HEK293 (cell line): ENCODE measurements around the gene KIF12.

Experiments used
- CTCF ChIA-PET: fragments of 350-600 bp; formaldehyde crosslinking; extraction: SDS; loops from one replicate; lab custom pipeline; 2021; ENCODE audit warnings: antibody characterized with exemption; lab: Yijun Ruan, JAX
- POLR2A ChIA-PET: fragments of 300-600 bp; formaldehyde crosslinking; extraction: SDS; loops from one replicate; lab custom pipeline; 2020; ENCODE audit warnings: antibody characterized with exemption, inconsistent platforms; lab: Yijun Ruan, JAX
- H3K27ac ChIP-seq: fragments of 200-500 bp; sonication (Bioruptor generic); 2 replicates; pipeline ENCODE4 v1.5.1; 2014; ENCODE audit warnings: low read depth, low read length, control low read depth, inconsistent platforms; ENCODE audit errors: extremely low read depth
- H3K36me3 ChIP-seq, 2 experiments: fragments of 200-500 bp in 1 of 2; sonication (Bioruptor generic) in 1 of 2; 1 replicate in 1 of 2; 2 replicates in 1 of 2; pipeline ENCODE4 v1.5.1; 2014 to 2017; ENCODE audit warnings: inconsistent platforms in 2 of 2, low read length in 2 of 2; ENCODE audit not compliant: control insufficient read depth in 2 of 2, insufficient read depth in 1 of 2
- H3K4me1 ChIP-seq: fragments of 200-500 bp; sonication (Bioruptor generic); 2 replicates; pipeline ENCODE4 v1.5.1; 2014; ENCODE audit warnings: mild to moderate bottlenecking, low read length, inconsistent platforms; ENCODE audit not compliant: control insufficient read depth, insufficient read depth
- H3K4me3 ChIP-seq: 2 replicates; pipeline ENCODE4 v1.5.1; 2011; ENCODE audit warnings: low read depth, mild to moderate bottlenecking, control low read depth, low read length, moderate library complexity
- H3K9me3 ChIP-seq: fragments of 200-500 bp; sonication (Bioruptor generic); 2 replicates; pipeline ENCODE4 v1.5.1; 2014; ENCODE audit warnings: low read depth, low read length, inconsistent platforms; ENCODE audit not compliant: control insufficient read depth, insufficient read depth
- IKZF3 ChIP-seq: fragments of 450-650 bp; IDR thresholded peaks from 2 replicates; pipeline ENCODE4 v1.5.0; 2018; ENCODE audit warnings: missing biosample characterization, mild to moderate bottlenecking, missing genetic modification characterization, moderate library complexity
- MYNN ChIP-seq: fragments of 450-650 bp; formaldehyde crosslinking; IDR thresholded peaks from 2 replicates; pipeline ENCODE4 v1.5.1; 2016; ENCODE audit warnings: missing biosample characterization, missing genetic modification characterization, borderline replicate concordance
- PRDM6 ChIP-seq: fragments of 450-650 bp; formaldehyde crosslinking; IDR thresholded peaks from 2 replicates; pipeline ENCODE4 v1.5.1; 2017; ENCODE audit warnings: missing biosample characterization, missing genetic modification characterization
- SP2 ChIP-seq: fragments of 450-650 bp; formaldehyde crosslinking; IDR thresholded peaks from 2 replicates; pipeline ENCODE4 v1.5.1; 2016; ENCODE audit warnings: missing biosample characterization, missing genetic modification characterization
- SP7 ChIP-seq: fragments of 450-650 bp; formaldehyde crosslinking; IDR thresholded peaks from 2 replicates; pipeline ENCODE4 v1.5.1; 2016; ENCODE audit warnings: missing biosample characterization, missing genetic modification characterization
- ZBTB48 ChIP-seq: fragments of 450-650 bp; formaldehyde crosslinking; IDR thresholded peaks from 2 replicates; pipeline ENCODE4 v1.5.1; 2016; ENCODE audit warnings: missing biosample characterization, missing genetic modification characterization
- ZFHX2 ChIP-seq: fragments of 450-650 bp; formaldehyde crosslinking; conservative IDR thresholded peaks from 2 replicates; pipeline ENCODE4 v1.5.1; 2016; ENCODE audit warnings: missing biosample characterization, missing genetic modification characterization
- ZNF133 ChIP-seq: fragments of 450-650 bp; formaldehyde crosslinking; IDR thresholded peaks from 2 replicates; pipeline ENCODE4 v1.5.1; 2016; ENCODE audit warnings: missing biosample characterization, missing genetic modification characterization
- ZNF155 ChIP-seq: fragments of 450-650 bp; formaldehyde crosslinking; IDR thresholded peaks from 2 replicates; pipeline ENCODE4 v1.5.1; 2016; ENCODE audit warnings: missing biosample characterization, missing genetic modification characterization
- ZNF2 ChIP-seq: fragments of 450-650 bp; formaldehyde crosslinking; IDR thresholded peaks from 2 replicates; pipeline ENCODE4 v1.5.1; 2016; ENCODE audit warnings: missing biosample characterization, missing genetic modification characterization
- ZNF23 ChIP-seq: fragments of 450-650 bp; formaldehyde crosslinking; IDR thresholded peaks from 2 replicates; pipeline ENCODE4 v1.5.1; 2016; ENCODE audit warnings: missing biosample characterization, missing genetic modification characterization, borderline replicate concordance
- ZNF274 ChIP-seq, 2 experiments: fragments of 200-500 bp in 1 of 2; fragments of 450-650 bp in 1 of 2; sonication (Bioruptor generic) in 1 of 2; formaldehyde crosslinking in 1 of 2; IDR thresholded peaks; 2 replicates each; pipeline versions ENCODE4 v1.5.1 to v1.6.1; 2014 to 2016; ENCODE audit warnings: borderline replicate concordance in 1 of 2, inconsistent platforms in 1 of 2, low read length in 1 of 2, missing biosample characterization in 1 of 2, missing genetic modification characterization in 1 of 2
- ZNF302 ChIP-seq: fragments of 450-650 bp; formaldehyde crosslinking; IDR thresholded peaks from 2 replicates; pipeline ENCODE4 v1.5.1; 2016; ENCODE audit warnings: missing biosample characterization, missing genetic modification characterization, low read depth
- ZNF398 ChIP-seq: fragments of 450-650 bp; formaldehyde crosslinking; IDR thresholded peaks from 2 replicates; pipeline ENCODE4 v1.5.1; 2017; ENCODE audit warnings: missing biosample characterization, missing genetic modification characterization
- ZNF600 ChIP-seq: fragments of 450-650 bp; formaldehyde crosslinking; IDR thresholded peaks from 2 replicates; pipeline ENCODE4 v1.5.1; 2016; ENCODE audit warnings: missing biosample characterization, missing genetic modification characterization
- ZNF776 ChIP-seq: fragments of 450-650 bp; formaldehyde crosslinking; IDR thresholded peaks from 2 replicates; pipeline ENCODE4 v1.5.0; 2017; ENCODE audit warnings: missing biosample characterization, missing genetic modification characterization, borderline replicate concordance
- ZNF792 ChIP-seq: fragments of 450-650 bp; formaldehyde crosslinking; IDR thresholded peaks from 2 replicates; pipeline ENCODE4 v1.5.1; 2016; ENCODE audit warnings: missing biosample characterization, missing genetic modification characterization
- TF ChIP-seq, protein P1 (sequence below): fragments of 450-650 bp; formaldehyde crosslinking; IDR thresholded peaks from 2 replicates; pipeline ENCODE4 v1.5.1; 2016; ENCODE audit warnings: missing biosample characterization, missing genetic modification characterization
- TF ChIP-seq, protein P2 (sequence below): fragments of 450-650 bp; formaldehyde crosslinking; conservative IDR thresholded peaks from 2 replicates; pipeline ENCODE4 v1.5.1; 2016; ENCODE audit warnings: low read depth, missing biosample characterization, missing genetic modification characterization

The KIF12 gene

GRCh38 chr9:114080195-114080772 is 18.8 kb downstream of the KIF12 start:
- Histone ChIP-seq H3K36me3 (no peaks in the 10 kb centered on the region), H3K4me3 (no peak overlapping the region), H3K27ac (no peak overlapping the region), H3K9me3 (no peaks in the 10 kb centered on the region), H3K4me1 (no peaks in the 10 kb centered on the region)
- POLR2A ChIA-PET: no interaction called here
- CTCF ChIA-PET: interaction anchor here (0.6 to 3.1 kb wide), 5 partner anchors 27 to 828 kb away, joined by 3 to 12 read pairs (median 4); no protein-coding TSS in a partner anchor
- TF ChIP-seq SP7 (no peak), ZNF23 (no peak), ZNF155 (tag by site-specific recombination) (no peak), IKZF3 (no peak), PRDM6 (tag by site-specific recombination) (no peak), ZNF133 (tag by site-specific recombination) (no peak), ZNF398 (tag by site-specific recombination) (no peak), ZNF792 (tag by site-specific recombination) (no peak), ZNF600 (tag by site-specific recombination) (no peak), ZNF274 (IDR thresholded peaks at IDR 0.05; ENCODE audit: low read length) (no peak), ZNF274 (tag by site-specific recombination; IDR thresholded peaks at IDR 0.05; ENCODE audit: borderline replicate concordance) (no peak), ZNF2 (tag by site-specific recombination) (no peak), MYNN (tag by site-specific recombination) (no peak), ZFHX2 (no peak), ZNF302 (no peak), ZBTB48 (tag by site-specific recombination) (no peak), ZNF776 (tag by site-specific recombination) (no peak), SP2 (no peak)
- TF ChIP-seq, protein P1, sequence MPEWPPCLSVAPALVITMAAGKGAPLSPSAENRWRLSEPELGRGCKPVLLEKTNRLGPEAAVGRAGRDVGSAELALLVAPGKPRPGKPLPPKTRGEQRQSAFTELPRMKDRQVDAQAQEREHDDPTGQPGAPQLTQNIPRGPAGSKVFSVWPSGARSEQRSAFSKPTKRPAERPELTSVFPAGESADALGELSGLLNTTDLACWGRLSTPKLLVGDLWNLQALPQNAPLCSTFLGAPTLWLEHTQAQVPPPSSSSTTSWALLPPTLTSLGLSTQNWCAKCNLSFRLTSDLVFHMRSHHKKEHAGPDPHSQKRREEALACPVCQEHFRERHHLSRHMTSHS (tag by site-specific recombination): no peak
- TF ChIP-seq, protein P2, sequence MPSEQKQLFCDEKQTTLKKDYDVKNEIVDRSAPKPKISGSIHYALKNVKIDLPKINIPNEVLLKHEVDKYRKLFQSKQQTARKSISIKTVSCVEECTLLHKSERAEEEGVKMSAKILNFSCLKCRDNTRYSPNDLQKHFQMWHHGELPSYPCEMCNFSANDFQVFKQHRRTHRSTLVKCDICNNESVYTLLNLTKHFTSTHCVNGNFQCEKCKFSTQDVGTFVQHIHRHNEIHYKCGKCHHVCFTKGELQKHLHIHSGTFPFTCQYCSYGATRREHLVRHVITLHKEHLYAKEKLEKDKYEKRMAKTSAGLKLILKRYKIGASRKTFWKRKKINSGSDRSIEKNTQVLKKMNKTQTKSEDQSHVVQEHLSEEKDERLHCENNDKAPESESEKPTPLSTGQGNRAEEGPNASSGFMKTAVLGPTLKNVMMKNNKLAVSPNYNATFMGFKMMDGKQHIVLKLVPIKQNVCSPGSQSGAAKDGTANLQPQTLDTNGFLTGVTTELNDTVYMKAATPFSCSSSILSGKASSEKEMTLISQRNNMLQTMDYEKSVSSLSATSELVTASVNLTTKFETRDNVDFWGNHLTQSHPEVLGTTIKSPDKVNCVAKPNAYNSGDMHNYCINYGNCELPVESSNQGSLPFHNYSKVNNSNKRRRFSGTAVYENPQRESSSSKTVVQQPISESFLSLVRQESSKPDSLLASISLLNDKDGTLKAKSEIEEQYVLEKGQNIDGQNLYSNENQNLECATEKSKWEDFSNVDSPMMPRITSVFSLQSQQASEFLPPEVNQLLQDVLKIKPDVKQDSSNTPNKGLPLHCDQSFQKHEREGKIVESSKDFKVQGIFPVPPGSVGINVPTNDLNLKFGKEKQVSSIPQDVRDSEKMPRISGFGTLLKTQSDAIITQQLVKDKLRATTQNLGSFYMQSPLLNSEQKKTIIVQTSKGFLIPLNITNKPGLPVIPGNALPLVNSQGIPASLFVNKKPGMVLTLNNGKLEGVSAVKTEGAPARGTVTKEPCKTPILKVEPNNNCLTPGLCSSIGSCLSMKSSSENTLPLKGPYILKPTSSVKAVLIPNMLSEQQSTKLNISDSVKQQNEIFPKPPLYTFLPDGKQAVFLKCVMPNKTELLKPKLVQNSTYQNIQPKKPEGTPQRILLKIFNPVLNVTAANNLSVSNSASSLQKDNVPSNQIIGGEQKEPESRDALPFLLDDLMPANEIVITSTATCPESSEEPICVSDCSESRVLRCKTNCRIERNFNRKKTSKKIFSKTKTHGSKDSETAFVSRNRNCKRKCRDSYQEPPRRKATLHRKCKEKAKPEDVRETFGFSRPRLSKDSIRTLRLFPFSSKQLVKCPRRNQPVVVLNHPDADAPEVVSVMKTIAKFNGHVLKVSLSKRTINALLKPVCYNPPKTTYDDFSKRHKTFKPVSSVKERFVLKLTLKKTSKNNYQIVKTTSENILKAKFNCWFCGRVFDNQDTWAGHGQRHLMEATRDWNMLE (tag by site-specific recombination): no peak
